ENCODE data around the gene H3-3A. TPM values are rescaled to one million over a fixed set of nuclear protein-coding genes. Genes with fewer than 3 reads are reported as not detected.

H3-3A gene
- total RNA-seq, 2 donors from 2014 or later = 222 to 316 TPM

DNA sequence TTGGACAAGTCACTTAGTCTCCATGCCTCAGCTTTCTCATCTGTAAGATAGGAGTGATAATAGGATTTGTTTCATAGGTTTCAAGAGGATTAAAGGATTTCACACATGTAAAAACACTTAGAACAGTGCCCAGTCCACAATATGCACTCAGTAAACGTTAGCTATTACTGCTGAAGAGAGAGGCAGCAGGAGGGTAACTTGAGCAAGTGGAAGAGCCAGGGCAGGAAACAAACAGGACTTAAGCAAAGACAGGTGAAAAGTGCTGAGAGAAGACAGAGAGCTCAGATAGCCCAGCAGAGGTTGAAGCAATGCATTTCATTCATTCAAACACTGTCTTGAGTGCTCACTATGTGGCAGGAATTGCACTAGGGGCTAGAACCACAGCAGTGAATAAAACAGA, 21.1 kb upstream of the H3-3A start:
- Mint-ChIP-seq H3K27me3 (no peaks in the 10 kb centered on the region), H3K4me1 (no peaks in the 10 kb centered on the region), H3K27ac (no peak overlapping the region), H3K36me3 (ENCODE audit: low read depth) (no peaks in the 10 kb centered on the region), H3K9me3 (no peaks in the 10 kb centered on the region), H3K4me3 (no peak overlapping the region)
- no peak for ATAC-seq (replicated peaks)

DNA sequence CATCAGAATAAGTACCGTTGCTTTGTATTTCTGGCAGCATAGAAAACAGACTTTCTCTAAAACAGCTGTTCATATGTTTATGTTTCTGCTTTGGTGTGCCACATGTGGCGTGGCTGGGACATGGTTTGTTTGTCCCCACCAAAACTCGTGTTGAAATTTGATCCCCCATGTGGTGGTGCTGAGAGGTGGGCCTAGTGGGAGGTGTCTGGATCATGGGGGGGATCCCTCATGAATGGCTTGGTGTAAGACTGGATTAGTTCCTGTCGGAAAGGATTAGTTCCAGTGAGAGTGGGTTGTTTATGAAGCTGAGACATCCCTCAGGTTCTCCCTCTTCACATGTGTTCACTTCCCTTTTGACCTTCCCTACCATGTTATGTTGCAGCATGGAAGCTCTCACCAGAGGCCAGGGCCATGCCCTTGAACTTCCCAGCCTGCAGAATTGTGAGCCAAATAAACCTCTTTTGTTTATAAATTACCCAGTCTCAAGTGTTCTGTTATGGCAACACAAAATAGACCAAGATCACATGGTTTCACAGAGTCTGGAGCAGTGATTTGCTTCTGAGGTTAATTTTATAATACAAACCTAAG, 17.9 kb upstream of the H3-3A start:
- H3K4me3 Mint-ChIP-seq = no peak overlapping the region
- no peaks in the 10 kb centered on the region for H3K9me3 Mint-ChIP-seq
- no peaks in the 10 kb centered on the region for H3K36me3 Mint-ChIP-seq (ENCODE audit: low read depth)
- no peaks in the 10 kb centered on the region for H3K4me1 Mint-ChIP-seq
- H3K27me3 Mint-ChIP-seq = no peaks in the 10 kb centered on the region
- no peak overlapping the region for H3K27ac Mint-ChIP-seq
- ATAC-seq (replicated peaks) = no peak

DNA sequence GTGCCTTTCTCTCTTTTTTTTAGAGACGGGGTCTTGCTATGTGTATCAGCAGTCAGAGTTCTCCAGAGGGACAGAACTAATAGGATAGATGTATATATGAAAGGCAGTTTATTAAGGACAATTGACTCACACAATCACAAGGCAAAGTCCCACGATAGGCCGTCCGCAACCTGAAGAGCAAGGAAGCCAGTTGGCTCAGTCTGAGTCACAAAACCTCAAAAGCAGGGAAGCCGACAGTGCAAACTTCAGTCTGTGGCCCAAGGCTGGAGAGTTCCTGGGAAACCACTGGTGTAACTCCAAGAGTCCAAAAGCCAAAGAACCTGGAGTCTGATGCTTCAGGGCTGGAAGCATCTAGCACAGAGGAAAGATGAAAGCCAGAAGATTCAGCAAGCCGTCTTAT, 16.3 kb upstream of the H3-3A start:
- H3K27ac Mint-ChIP-seq = no peak overlapping the region
- H3K4me1 Mint-ChIP-seq = no peaks in the 10 kb centered on the region
- no peaks in the 10 kb centered on the region for H3K27me3 Mint-ChIP-seq
- no peak overlapping the region for H3K4me3 Mint-ChIP-seq
- ATAC-seq (replicated peaks) = no peak
- H3K9me3 Mint-ChIP-seq = no peaks in the 10 kb centered on the region
- no peaks in the 10 kb centered on the region for H3K36me3 Mint-ChIP-seq (ENCODE audit: low read depth)

DNA sequence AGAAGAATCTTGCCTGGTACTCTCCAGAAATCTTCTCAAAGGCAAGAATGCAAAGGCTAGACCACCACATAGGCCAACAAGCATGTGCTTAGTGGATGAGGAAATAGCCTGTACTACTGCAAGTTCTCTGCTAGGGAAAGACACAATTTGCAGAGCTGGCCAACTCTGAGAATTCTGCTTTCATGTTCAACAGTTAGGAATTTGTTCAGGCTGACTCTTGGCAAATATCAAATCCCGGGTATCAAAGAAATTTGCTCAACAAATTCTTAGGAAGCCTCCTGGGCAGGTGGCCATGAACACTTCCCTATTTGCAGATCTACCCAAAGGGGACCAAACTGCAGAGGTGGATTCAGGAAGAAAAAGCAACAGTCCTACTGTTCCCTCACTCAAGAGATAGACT, 15.0 kb upstream of the H3-3A start:
- H3K27ac Mint-ChIP-seq = no peak overlapping the region
- no peak overlapping the region for H3K4me3 Mint-ChIP-seq
- no peaks in the 10 kb centered on the region for H3K27me3 Mint-ChIP-seq
- H3K9me3 Mint-ChIP-seq = no peaks in the 10 kb centered on the region
- H3K4me1 Mint-ChIP-seq = no peaks in the 10 kb centered on the region
- no peak for ATAC-seq (replicated peaks)
- H3K36me3 Mint-ChIP-seq (ENCODE audit: low read depth) = no peaks in the 10 kb centered on the region

DNA sequence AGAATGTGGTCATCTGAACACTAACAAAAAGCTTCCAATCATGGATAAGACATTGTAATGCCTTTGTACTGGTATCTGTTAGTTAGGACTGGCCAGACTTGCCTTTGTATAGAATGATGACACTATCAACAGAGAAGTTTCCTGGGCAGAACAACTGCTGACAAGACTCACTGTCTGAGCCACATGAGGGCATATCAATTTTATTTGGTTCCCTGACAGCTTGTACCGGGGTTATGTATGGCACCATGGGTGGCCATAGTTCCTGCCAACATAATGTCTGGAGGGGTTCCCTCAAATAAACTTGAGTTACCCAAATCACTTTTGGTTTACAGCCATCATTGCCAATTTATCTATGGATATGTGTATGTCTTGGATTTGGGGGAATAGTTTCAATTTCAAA, 13.6 kb upstream of the H3-3A start:
- no peaks in the 10 kb centered on the region for H3K4me1 Mint-ChIP-seq
- no peaks in the 10 kb centered on the region for H3K36me3 Mint-ChIP-seq (ENCODE audit: low read depth)
- ATAC-seq (replicated peaks) = no peak
- H3K27ac Mint-ChIP-seq = no peak overlapping the region
- H3K27me3 Mint-ChIP-seq = no peaks in the 10 kb centered on the region
- no peak overlapping the region for H3K4me3 Mint-ChIP-seq
- H3K9me3 Mint-ChIP-seq = no peaks in the 10 kb centered on the region

DNA sequence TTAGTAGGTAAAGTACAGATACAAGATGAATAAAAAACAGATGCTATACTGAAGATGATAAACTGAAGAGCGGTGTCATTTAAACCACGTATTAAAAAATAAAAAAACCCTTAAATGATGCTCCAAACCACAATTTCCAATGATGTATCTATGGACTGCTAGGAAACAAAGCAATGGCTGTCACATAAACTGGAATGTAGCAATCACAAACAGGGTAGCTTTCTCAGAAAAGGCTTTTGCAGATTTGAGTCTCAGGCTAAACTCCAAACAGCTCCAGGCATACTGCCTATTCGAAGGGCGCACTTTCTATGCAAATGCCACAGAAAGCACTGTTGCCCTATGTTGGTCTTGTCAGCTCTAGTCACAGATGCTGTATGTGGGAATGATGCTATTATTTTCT, 12.4 kb upstream of the H3-3A start:
- Mint-ChIP-seq H3K4me3 (no peak overlapping the region), H3K9me3 (no peaks in the 10 kb centered on the region), H3K27ac (no peak overlapping the region), H3K36me3 (ENCODE audit: low read depth) (no peaks in the 10 kb centered on the region), H3K27me3 (no peaks in the 10 kb centered on the region), H3K4me1 (no peaks in the 10 kb centered on the region)
- no peak for ATAC-seq (replicated peaks)

DNA sequence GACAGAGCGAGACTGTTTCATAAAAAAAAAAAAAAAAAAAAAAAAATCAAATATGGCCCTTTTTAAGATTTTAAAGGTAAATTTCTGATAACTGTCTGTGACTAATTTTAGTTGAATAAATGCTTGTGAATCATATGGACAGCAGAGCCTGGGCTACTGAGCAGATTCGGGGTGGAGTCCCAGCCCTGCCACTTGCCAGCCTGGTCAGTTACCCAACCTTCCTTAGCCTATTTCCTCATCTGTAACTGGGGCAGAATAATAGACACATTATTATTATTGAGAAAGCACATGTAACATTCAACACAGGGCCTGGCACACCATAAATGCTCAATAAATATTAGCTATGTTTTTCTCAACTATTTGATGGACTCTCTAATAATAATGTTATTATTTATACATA, 11.2 kb upstream of the H3-3A start:
- ATAC-seq (replicated peaks) = no peak
- H3K27me3 Mint-ChIP-seq = no peaks in the 10 kb centered on the region
- H3K27ac Mint-ChIP-seq = no peak overlapping the region
- no peaks in the 10 kb centered on the region for H3K9me3 Mint-ChIP-seq
- H3K4me1 Mint-ChIP-seq = peaks cover 2% of the 10 kb centered on the region
- H3K4me3 Mint-ChIP-seq = no peak overlapping the region
- no peaks in the 10 kb centered on the region for H3K36me3 Mint-ChIP-seq (ENCODE audit: low read depth)

DNA sequence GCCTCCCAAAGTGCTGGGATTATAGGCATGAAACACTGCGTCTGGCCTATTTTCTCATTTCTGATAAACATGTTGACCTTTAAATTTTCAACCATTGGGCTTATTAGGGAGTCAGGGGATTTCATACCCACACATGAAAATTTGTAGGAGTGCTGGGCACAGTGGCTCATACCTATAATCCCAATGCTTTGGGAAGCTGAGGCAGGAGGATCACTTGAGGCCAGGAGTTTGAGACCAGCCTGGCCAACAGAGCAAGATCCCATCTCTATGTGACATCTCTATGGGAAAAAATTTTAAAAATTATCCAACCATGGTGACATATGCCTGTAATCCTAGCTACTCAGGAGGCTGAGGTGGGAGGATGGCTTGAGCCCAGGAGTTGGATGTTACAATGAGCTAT, 10.5 kb upstream of the H3-3A start:
- H3K9me3 Mint-ChIP-seq = no peaks in the 10 kb centered on the region
- no peak overlapping the region for H3K27ac Mint-ChIP-seq
- no peaks in the 10 kb centered on the region for H3K36me3 Mint-ChIP-seq (ENCODE audit: low read depth)
- H3K27me3 Mint-ChIP-seq = no peaks in the 10 kb centered on the region
- H3K4me1 Mint-ChIP-seq = peaks cover 4% of the 10 kb centered on the region
- no peak for ATAC-seq (replicated peaks)
- H3K4me3 Mint-ChIP-seq = no peak overlapping the region

DNA sequence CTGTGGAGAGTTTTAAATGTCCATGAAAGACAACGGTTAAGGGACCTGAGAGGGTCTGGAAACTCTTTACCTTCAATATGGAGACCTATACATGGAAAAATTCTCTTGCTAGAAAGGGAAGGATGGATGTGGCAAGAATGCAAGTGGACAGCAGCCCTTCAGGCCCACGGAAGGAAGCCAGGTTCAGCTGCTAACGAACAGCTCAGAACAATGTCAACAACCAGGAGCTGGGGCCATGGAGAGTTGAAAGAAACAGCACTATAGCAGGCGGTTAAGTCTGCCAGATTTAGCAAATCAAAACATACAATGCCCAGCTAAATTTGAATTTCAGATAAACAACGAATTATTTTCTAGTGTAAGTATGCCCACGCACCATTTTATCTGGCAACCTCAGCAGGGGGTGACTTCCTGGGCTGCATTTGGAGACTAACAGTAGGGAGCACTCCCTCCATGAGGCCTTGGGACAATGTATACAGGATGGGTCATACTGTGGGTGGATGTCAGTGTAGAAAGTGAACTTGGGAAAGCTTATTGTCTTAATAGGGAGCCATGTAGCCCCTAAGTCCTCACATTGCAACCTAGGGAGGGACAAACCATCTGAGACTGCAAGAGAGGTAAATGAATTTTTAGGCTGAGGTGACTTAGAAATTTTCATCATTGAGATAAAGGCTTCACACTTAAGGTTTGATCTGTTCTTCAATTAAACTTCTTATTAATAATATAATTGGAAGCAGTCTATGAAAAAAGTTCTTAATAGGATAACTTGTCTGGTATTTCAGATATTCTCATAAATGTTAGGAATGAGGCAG, 7.8 kb upstream of the H3-3A start:
- H3K36me3 Mint-ChIP-seq (ENCODE audit: low read depth) = no peaks in the 10 kb centered on the region
- H3K4me3 Mint-ChIP-seq = no peak overlapping the region

DNA sequence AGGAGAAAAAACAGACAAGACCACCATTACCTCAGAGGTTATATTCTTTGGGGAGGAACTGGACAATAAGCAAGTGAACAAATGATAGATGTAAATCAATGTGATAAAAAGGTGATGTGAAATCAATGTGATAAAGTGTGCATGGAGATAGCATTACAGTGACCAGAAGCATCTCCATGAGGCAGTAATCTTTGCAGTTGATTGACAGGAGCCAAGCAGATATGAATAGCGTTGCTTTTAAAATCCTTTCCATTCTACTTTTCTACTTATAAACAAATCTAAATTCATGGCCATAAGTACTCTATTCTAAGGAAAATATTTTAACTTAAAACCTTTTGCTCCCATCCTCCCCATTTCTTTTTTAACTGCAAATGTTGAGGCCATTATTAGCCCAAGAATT, 2.8 kb upstream of the H3-3A start:
- Mint-ChIP-seq H3K27ac (no peak overlapping the region), H3K4me1 (peaks cover 10% of the 10 kb centered on the region), H3K36me3 (ENCODE audit: low read depth) (peaks cover 19% of the 10 kb centered on the region), H3K27me3 (no peaks in the 10 kb centered on the region), H3K4me3 (no peak overlapping the region), H3K9me3 (no peaks in the 10 kb centered on the region)
- no peak for ATAC-seq (replicated peaks)

More for the DNA sequence above, 7.8 kb upstream of the H3-3A start:
- Mint-ChIP-seq H3K4me1 (peaks cover 4% of the 10 kb centered on the region), H3K27me3 (no peaks in the 10 kb centered on the region), H3K9me3 (no peaks in the 10 kb centered on the region), H3K27ac (no peak overlapping the region)
- ATAC-seq (replicated peaks) = no peak

DNA sequence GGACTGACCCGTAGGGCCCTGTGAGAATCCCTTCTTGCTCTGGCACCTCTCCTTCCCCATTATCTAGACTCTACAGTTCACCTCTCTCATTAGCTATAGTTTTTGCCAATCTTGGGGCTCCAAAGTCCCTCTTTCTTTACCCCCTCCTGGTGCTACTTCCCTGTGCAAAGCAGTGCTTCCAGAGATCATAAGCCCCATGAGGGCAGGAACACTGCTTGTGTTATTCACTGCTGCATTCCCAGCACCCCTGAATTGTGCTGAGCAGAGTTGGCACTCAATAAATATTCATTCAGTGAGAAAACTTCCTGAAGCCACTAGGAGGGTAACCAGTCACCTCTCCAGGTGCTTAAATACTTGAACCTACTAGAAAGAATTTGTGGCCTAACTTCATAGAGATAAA, 2.1 kb upstream of the H3-3A start:
- Mint-ChIP-seq H3K9me3 (no peaks in the 10 kb centered on the region), H3K27me3 (no peaks in the 10 kb centered on the region), H3K27ac (no peak overlapping the region), H3K4me3 (peak overlapping the region; percentile 91), H3K4me1 (peaks cover 15% of the 10 kb centered on the region), H3K36me3 (ENCODE audit: low read depth) (peaks cover 26% of the 10 kb centered on the region)
- ATAC-seq (replicated peaks) = no peak

DNA sequence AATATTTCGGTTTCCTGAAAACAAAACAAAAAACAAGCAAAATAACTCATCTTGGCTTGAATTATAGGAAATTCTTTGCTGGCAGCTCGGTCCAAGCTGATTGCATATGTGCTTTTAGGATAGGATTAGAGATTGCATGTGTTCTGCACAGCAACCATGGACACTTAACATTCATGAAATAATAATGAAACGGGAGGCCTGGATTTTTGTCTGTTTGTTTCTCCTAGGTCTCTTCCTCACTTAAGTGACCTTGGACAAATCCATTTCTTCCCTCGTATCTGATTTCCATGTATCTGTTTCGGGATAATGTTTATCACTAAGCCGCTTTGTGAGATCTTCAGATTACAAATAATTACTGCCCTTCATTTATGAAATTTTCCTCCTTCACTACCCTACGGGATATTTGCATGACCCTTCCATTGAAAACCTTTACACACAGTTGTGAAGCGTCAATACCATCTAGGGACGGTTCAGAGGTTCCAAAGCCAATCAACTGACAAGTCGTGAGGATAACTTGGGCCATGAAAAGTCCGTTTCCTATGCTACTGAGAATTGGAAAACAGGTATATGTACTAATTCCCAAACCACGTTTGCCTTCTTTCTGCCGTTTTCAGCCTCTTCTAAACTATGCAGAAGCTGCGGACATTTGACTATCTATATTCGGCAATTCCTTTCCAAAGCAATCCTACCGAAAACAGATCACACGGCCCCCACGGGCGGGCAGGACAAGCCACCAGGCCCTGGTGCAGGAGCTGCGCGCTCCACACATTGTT, 1.3 kb upstream of the H3-3A start:
- H3K4me1 Mint-ChIP-seq = peaks cover 21% of the 10 kb centered on the region
- peak overlapping the region; percentile 91 for H3K4me3 Mint-ChIP-seq
- no peak for ATAC-seq (replicated peaks)
- peak overlapping the region; percentile 86 for H3K27ac Mint-ChIP-seq
- H3K27me3 Mint-ChIP-seq = no peaks in the 10 kb centered on the region
- no peaks in the 10 kb centered on the region for H3K9me3 Mint-ChIP-seq
- peaks cover 35% of the 10 kb centered on the region for H3K36me3 Mint-ChIP-seq (ENCODE audit: low read depth)

DNA sequence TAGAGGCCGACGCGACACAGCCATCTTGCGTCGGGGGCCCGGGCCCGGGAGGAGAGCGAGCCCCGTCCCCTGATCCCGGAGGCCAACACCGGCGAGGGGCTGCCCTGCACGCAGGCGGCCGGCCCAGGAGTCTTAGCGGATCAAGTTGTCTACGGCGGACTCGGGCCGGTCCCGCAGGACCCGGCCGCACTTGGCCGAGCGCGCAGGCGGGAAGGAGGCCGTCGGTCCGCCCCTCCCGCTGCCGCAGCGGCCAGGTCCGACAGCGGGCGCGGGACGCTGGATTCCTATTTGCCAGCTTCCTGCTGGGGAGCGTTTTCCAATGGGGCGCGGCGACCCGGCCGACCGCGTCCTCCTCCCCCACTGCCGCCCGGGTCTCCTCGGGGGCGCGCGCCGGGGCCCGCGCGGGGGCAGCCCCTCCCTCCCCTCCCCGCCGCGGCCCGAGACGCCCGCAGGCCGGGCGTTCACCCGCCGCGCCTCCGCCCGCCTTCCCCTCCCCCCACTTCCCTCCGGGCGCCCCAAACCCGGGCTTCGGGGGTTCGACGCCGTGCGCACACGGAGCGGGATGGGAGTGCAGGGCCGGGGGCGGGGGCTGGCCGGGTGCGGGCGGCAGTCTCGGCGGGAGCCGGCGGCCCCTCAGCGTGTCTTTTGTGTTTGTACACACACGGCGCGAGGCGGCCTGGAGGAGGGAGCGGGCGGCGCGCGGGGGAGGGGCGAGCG, 517 bp upstream of the H3-3A start:
- Mint-ChIP-seq H3K27ac (peak overlapping the region; percentile 86), H3K4me3 (peak overlapping the region; percentile 100), H3K27me3 (no peaks in the 10 kb centered on the region), H3K4me1 (peaks cover 25% of the 10 kb centered on the region), H3K9me3 (no peaks in the 10 kb centered on the region), H3K36me3 (ENCODE audit: low read depth) (peaks cover 42% of the 10 kb centered on the region)
- peak; percentile 50 for ATAC-seq (replicated peaks)

DNA sequence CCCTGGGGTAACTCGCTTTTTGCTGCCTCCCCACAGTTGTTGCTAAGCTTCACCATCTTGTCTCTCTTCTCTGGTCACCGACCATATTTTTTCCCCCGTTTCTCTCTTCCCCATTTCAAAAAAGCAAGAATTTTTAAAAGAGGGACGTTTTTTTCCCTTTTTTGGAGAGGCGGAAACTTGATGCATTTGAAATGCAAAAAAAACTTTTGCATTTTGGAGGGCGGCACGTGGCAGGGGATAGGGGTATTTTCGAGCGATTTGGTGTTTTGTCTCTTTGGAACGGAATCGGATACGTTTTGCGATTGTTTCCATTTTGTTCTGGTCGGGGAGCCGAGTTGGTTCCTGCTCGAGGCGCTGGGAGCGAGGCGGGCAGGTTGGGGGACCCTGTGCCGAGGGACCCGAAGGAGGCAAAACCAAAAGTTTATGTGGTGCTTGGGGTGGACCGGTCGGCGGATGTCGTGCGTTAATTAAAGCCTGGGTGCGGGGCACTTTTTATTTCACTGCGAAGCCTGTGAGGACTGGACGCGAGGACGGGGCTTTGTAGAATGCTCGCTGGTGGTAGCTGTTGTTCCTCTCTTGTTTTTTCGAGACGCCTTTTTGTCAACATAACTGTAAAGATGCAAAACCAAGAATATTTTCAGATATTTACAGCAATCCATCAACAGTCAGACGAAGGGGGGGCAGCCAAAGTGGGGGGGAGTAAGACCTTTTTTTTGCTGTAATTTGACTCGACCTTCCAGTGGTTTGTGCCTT, 884 bp downstream of the H3-3A start:
- Mint-ChIP-seq H3K36me3 (ENCODE audit: low read depth) (peaks cover 56% of the 10 kb centered on the region), H3K9me3 (no peaks in the 10 kb centered on the region), H3K4me3 (peak overlapping the region; percentile 100), H3K27ac (peak overlapping the region; percentile 99), H3K27me3 (no peaks in the 10 kb centered on the region), H3K4me1 (peaks cover 33% of the 10 kb centered on the region)
- peak; percentile 22 for ATAC-seq (replicated peaks)
